ENCODE results near the gene RGS12.
"Not testable (repeated sequence)": the region's sequence is repeated elsewhere in the genome, so short reads cannot be mapped to it uniquely, and the experiment has no call there.

RGS12 gene

DNA sequence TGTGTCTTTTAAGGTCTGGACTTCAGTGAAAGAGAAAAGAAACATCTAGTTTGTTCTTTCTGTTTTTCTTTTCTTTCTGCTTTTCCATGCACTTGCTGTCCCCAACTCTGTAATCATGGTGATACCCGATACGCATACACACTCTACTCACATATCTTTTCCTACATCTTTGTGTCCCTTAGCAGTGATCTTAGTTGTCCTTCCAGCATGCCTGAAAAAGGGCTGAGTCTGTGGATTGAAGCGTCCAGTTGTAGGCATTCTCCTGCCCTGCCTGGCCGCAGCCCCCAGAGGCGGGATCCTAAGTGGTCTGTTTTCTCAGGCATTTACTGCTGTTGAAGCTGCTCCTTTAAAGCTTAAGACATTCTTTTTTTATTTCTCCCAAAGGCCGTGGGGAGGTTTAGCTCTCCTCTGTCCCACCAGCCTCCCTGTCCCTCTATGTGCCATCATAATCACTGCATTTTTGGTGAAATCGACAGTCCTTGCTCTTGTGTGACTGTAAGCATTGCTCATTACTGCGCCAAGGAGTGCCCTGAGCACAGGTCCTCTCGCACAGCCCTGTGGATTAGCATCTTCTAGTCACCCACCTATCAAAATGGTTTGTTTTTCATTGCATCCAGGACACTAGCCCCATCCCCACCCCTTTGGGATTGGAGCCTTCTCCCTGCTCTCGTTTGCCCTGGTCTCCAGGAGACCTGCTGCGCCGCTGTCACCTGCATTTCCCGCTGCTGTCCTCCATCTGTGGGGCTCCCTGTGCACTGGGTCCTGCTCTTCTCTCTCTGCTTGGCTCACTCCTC, 4.4 kb downstream of the RGS12 start:
- DNase-seq, result no peak

DNA sequence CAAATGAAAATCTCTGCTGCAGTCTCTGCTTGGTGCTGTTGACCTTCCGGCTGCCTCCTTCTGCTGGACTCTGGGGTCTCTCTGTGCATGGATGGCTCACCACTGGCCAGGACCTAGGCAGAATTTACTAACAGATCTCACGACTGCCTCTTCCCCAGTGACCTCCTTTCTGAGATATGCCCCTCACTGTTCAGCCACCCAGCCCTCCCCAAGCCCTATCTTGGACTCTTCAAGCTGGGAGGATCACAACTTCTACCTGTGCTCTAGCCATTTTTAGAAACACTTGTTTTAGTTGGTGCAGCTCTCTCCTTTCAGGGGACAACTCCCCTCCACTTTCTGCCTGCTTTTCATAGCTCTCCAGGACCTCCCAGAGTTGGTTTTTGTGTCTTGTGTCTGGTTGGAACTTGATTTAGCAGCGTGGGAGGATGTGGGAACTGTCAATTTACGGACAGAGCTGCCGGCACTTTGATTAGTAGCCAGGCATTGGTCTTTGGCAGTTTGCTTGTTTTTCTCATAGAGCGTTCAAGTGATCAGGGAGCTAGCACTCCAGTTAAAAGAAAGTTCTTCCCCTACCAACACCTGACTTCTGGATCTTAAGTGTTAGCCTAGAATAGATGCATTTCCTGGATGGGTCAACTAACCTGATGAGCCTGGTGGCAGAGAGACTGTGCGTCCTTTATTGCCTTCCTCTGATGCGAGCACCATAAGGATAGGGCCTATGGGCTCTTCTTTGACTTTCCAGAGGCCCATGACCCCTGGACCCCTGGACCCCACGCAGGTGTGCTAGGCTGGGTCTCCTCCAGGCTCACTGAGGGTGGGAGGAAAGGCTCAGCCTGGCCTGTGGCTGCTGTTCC, 6.5 kb downstream of the RGS12 start:
- no peak for DNase-seq

DNA sequence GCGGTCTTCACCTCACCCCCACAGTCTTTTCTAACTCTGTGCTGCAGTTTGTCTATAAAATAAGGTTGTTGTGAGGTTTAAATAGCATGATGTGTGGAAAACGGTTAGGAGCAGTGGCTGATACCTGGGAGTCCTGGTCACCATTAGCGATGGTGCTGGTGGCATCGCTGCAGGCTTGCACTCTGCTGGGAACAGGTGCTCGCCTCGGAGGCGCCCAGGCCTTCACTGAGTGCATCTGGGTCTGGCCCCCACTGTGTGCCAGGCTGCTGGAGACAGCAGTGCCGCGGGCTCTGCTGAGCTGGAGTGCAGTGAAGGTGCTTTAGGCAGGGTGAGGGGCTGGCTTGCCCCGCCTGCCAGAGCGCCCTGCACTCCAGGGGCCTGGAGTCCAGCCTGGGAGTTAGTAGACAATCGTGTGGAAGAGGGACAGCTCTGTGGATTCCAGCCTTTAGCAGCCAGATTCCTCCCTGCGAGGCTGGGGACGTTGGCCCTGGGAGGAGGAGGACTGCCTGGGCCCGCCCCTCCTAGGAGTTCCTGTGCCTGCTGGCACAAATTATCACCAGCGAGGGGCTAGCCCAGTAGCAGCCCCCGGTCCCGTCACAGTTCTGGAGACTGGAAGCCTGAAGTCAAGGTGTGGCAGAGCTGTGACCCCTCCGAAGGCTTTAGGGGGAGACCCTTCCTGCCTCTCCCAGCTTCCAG, 7.3 kb downstream of the RGS12 start:
- DNase-seq, result no peak

DNA sequence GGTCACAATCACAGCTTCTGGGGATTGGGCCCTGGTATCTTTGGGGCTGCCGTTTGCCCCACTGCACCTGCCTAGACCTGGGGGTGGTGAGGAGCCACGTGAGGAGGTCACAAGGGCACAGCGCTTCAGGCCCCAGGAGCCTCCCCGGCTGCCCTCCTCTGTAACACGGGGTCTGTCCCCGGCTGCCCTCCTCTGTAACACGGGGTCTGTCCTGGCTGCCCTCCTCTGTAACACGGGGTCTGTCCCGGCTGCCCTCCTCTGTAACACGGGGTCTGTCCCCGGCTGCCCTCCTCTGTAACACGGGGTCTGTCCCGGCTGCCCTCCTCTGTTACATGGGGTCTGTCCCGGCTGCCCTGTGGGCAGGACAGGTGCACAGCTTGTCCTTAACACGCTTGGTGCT, 8.1 kb downstream of the RGS12 start:
- DNase-seq, result not testable (repeated sequence)

DNA sequence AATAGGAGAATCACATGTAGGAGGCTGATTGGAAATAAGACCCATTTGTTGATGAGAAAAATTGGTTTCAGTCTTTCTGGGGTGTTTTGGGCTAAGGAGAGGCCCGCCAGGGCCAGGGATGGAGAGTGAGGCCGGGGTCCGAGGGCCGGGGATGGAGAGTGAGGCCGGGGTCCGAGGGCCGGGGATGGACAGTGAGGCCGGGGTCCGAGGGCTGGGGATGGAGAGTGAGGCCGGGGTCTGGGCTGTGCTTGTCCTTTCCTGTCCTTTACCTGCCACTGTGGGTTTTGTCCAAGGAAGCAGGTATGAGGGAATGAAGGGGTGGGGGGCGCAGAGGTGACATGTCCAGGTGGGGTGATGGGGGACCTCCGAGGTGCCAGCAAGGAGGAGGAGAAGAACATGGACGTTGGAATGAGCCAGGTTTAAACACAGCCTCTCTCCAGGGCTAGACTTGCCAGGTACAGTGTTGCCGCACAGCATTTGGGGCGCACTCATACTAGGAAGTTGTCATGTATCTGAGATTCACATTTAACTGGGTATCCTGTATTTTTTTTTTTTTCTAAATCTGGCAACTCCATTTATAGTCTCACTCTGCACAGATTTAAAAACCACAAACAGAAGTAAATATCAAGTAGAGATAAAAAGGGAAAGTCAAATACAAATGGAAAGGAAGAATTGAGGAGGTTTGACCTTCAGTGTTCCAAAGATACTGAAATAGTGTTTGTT, 8.8 kb downstream of the RGS12 start:
- no peak for DNase-seq

DNA sequence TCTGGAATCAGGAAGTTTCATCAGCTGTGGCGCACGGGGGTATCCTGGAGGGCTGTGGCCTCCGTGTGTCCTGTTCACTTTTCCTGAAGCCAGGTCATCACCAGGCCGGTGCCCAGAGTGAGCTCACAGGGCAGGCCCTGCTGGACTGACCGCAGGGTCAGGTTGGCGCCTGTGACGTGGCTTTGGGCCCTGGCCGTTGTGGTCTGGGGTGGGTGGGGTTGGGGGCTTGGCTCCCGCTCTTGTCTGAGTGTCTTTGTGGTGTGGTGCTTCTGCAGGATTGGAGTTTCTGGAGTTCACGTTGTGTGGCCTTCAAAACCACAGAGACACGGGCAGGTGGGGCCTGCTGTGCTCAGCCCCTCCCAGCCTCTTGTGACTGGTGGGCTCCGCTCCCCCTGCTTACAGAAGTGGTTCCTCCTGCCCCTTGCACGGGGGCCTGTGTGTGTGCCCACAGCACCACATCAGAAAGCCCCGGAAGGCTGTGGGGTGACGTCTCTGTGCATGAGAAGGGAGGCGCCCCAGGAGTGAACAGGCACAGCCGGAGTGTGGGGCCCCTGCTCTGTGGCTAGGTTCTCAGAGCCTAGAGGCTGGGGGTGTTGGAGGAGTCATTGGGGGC, 9.5 kb downstream of the RGS12 start:
- no peak for DNase-seq

DNA sequence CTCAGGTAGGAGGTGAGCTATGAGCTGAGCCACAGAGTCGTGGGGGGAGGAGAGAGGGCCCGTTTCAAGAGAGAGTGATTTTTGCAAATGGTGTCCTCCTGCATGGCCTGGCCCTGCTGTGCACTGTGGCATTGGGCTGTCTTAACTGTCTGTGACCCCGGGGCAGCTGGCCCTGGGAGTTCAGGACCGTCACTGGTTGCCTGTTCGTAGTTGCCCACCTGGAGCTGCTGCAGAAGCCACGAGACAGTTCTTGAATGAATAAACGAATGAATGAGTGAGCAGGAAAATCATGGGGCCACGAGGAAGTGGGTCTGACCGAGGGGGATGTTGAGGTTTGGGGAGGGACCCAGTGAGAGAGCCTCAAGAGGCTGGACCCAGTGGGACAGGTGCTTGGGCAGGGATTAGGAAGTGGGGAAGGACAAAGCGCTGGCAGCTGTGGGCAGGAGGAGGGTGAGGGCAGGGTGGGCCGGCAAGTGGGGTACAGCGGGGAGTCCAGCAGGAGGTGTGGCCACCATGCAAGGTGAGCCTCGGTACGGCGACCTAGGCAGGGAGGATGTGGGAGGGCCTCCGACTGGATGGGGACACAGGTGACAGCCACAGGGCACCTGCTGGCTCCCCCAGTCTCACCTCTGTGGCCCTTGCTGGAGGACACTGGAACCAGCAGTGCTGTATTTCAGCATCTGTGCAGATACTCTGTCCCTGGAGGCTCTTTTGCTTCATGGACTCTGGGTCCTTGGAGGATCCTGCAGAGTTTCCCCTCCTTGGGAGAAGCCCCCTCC, 10.2 kb downstream of the RGS12 start:
- DNase-seq, result no peak

DNA sequence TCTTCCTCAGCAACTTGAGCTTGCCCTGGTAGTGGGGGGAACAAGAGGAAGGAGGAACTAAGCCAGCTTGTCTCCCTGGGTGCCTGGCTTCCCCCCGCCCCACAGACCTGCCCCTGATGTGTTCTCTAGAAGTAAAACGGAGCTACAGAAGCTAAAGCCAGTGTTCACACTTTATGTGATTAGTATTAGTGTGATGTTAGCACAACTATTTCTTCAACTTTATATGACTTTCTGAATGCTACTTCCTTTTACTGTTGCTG, 10.7 kb downstream of the RGS12 start:
- no peak for DNase-seq

DNA sequence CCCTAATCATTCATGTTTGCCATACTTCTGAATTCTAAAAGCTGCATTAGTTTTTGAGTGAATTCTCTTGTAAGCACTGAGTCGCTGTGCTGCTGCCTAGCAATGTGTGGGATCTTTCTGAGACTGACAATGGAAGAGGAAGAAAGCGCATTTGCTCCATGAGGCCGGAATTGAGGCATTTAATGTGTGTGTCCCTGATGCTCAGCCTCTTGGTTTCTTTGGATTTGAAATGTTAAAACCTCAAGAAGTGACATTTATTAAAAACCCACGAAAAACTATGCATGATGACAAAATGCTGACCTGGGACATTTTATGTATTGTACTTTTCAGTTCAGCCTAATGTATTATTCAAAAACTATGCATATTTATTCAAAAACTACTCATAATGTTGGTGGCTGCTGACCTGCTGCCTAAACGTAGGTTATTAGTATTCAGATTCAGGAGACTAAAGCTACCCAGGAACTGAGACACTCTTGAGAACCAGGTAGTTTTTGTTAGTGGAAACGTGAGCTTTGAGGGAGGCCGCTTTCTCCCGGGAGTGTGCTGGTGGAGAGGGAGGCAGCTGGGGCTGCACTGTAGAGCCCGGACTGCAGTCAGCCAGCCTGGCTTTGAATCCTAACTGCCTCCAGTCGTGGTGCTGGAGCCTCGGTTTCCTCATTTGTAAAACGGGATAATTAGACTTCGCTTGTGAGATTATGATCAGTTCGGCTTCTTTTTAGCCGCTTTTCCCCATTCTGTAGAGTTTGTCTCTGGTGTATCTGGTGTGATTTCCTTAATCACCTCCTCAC, 11.3 kb downstream of the RGS12 start:
- DNase-seq, result no peak

DNA sequence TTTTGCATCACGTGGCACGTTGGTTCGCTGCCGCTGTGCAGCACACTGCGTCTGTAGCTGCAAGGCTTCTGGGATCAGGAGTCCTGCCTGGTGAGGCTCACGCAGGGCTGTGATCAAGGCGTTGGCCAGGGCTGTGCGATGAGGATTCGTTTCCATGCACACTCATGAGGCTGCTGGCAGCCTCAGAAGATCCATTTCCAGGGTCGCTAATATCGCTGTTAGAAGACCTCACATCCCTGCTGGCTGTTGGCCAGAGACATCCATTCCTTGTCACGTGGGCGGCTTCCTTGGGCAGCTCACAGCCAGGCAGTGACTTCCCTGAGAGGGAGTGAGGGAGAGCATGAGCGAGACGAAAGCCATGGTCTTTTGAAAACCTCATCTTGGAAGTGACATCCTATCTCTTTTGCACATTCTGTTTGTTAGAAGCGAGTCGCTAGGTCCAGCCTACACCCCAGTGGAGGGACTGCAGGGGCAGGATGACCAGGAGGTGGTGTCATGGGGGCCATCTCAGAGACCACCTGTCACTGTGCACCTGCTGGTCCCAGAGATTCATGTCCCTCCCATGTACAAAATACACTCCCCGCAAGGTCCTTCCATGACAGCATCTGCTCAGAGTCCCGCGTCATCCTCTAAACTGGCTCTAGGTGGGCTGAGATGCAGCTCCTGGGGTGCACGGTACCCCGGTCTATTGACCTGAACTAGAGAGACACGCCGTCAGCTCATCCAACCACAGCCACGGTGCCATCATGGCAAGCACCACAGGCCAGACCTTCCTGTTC, 12.2 kb downstream of the RGS12 start:
- no peak for DNase-seq

DNA sequence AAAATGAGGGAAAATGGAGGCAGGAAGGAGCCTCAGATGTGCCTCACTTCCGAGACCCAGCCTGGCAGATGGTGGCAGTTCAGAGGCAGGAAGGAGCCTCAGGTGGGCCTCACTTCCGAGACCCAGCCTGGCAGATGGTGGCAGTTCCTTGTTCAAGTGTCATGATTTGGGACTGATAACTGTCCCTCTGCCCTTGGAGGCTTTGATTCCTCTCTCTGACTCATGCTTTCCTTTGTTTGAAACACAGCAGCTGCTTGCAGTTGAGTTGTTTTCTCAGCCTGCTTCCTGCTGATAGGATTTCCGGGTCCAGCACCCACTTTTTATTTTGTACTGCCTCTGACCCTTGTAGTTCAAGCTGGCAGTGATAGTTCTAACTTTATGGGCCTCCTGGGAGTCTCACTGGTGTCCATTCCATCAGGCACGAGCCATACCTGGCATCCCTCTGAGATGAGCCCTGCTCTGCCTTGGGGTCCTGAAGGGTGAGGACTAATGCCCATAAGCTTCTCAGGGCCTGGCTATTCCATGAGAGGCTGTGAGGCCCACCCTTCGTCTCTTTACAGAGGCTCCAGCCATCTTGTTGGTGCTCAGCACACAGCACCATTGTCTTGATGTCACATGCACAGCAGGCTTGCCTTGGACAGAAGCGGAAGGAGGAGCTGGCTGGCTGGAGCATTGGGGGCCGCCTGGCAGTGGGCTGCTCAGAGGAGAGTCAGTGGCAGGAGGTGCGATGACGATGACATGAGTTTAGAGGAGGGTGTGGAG, 13.0 kb downstream of the RGS12 start:
- no peak for DNase-seq

DNA sequence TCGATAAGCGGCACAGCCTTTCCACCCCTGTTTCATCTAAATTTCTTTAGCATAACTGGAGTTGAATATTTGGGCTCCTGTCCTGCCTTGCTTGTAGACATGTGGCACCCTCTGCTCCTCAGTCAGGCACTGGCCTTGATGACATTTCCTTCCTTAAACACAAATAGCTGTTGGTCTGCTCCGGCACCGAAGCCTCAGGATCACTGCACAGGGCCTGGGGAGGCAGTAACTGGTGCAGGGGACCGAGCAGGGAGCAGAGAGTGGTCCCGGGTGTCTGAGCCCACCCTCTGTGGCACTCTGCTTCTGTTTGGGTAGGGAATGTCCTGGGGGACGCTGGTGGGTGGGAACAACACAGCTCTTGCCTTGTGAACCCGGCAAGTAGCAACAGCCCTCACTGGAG, 13.6 kb downstream of the RGS12 start:
- DNase-seq, result no peak

DNA sequence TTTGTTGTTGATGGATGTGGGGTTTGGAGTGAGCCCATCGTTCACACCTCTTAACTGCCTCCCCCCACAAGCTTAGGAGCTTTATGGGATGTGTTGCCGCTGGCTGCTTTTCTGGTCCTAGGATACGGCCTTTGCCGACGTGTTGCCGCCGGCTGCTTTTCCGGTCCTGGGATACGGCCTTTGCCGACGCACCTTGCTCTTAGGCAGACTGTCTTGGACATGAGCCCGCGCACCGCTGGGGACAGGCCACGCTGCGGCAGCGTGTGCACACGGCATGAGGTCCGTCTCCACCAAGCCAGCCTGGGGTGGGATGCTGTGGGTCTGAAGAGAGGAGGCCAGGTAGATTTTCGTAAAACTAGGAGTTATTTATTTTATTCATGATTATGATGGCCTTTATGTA, 14.2 kb downstream of the RGS12 start:
- DNase-seq, result no peak

DNA sequence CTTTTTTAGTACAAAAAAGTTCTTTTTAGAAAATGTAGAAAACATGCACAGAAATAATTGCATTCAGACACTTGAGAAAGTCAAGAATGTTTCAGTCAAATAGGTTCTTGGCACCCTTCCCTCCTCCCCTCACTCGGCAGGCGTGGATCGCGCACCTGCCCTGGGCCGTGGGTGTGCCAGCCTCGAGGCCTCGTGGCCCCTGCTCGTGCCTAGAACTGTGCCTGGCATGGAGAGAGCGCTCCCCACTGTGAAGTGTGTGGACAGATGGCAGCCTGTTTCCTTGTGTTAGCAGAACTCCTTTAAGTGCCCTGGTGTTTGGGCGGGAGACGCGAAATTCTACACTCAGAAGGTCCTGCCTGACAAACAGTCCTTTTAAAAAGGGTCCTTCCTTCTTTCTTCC, 14.7 kb downstream of the RGS12 start:
- DNase-seq, result no peak

DNA sequence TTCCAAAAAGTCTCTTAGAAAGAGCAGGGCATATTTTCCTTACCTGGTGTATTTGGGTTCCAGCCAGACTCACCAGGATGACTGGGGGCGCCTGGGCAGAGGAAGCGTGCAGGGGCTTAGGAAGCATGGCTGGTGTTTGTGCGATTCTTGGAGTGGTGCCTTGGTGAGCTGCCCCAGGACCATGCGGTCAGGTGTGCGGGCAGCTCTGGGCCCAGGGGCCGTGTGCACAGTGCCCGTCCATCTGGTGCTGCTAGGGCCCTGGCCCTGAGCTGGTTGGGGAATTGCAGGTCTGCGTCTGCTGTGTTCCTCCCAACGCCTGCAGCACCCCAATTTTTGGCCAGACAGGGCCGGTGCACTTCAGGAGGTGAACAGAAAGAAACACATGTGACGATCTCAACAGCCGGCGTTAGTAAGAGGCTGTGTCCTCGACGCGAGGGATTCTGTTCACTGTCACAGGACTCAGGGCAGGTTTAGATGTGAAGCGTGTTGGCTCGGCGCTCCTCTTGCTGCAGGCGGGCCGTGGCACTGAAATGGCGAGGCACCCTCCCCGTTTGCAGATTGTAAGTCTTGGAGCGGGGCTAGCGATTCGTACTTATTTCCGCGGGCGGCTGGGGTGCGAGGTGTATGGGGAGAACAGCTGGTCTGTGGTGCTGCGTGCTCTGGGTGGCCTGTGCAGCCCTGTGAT, 15.2 kb downstream of the RGS12 start:
- no peak for DNase-seq

DNA sequence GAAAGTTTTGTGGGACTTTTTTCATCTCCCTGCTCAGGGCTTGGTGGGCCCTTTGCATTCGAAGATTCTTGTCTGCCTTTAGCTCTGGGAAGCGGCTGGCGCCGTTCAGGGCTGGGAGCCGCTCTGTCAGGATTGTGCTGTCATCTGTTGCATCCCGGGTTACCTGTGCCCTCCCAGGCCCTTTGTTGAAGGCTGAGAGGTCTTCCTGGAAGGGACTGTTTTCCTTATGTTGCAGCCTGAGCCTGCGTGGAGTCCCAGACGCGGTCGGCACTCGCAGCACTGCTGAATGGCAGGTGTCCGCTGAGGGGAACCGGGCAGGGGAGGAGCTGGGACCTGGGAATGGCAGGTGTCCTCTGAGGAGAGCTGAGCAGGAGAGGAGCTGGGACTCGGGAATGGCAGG, 15.9 kb downstream of the RGS12 start:
- no peak for DNase-seq

DNA sequence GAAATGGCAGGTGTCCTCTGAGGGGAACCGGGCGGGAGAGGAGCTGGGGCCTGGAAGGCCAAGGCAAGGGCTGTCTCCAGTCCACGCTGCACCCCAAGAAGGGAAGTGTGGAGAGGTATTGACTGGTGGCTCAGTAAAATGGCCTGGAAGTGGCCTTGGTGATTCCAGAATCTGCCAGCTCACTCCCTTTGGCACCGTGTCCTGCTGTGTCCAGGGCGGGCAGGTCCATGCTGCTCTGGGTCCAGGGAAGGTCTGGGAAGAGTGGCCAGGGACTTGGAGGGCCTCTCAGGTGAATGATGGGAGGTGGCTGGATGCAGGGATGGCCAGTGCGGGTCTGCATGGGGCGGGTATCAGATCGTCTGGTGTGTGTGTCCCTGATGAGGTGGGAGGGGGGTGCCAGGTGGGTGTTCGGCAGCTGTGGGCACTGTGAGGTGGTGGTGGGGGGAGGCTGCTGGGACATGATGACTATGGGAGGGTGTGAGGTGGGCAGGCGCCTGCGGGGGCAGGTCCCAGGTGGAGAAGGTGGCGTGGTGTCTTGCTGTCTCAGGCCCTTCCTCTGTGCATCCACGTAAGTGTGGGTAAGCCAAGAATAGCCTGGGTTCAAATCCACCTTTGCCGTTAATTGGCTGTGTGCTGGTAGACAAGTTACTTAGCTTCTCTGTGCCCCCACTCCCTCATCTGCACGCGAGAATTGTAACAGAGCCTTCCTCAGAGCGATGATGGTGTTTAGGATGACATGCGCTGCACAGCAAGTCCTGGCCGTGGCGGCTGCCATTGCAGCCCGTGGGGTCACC, 17.7 kb downstream of the RGS12 start:
- no peak for DNase-seq

DNA sequence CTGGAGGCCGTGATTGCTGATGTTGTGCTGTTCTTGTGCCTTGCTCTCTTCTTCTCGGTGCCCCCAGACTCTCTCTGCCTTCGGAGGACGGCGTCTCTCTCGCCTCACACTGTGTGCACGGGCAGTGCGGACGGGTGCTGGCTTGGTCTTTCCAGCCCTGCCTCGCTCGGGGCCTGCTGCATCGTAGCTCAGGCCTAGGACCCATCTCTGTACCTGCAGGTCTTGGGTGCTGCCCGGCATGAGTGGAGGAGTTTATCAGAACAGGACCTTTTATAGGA, 18.2 kb downstream of the RGS12 start:
- no peak for DNase-seq
